WTC11 (cell line): ENCODE results near the gene KCTD16. TPM values are rescaled to one million over a fixed set of nuclear protein-coding genes. Genes with fewer than 3 reads are reported as not detected.

Source experiments
- ATAC-seq: fragments of 200-7000 bp; cut with Tn5 transposase; 2 replicates; pipeline ENCODE4 v1.10.0; 2021; ENCODE audit warnings: mild to moderate bottlenecking, moderate library complexity
- CTCF ChIA-PET: fragments of 300-600 bp; sonication (Branson Sonifier 250); formaldehyde crosslinking; loops from one replicate; lab custom pipeline; 2021; ENCODE audit warnings: antibody characterized with exemption; lab: Charles Lee
- POLR2A ChIA-PET: fragments of 350-600 bp; sonication (Branson Sonifier 250); formaldehyde crosslinking; loops from one replicate; lab custom pipeline; 2021; ENCODE audit warnings: antibody characterized with exemption; lab: Charles Lee
- DNase-seq: peaks from one replicate; pipeline ENCODE4 v3.0.0; 2021; ENCODE audit warnings: low spot score
- H3K27ac Mint-ChIP-seq: 2 replicates; pipeline ENCODE4 v1.8.0; 2021; ENCODE audit warnings: mixed read lengths
- H3K27me3 Mint-ChIP-seq: 2 replicates; pipeline ENCODE4 v1.8.0; 2021; ENCODE audit warnings: low read depth, mild to moderate bottlenecking, moderate library complexity, mixed read lengths
- H3K36me3 Mint-ChIP-seq: 2 replicates; pipeline ENCODE4 v1.8.0; 2021; ENCODE audit warnings: mixed read lengths
- H3K4me1 Mint-ChIP-seq: 2 replicates; pipeline ENCODE4 v1.8.0; 2022; ENCODE audit warnings: mixed read lengths
- H3K4me3 Mint-ChIP-seq: 2 replicates; pipeline ENCODE4 v1.8.0; 2021; ENCODE audit warnings: mild to moderate bottlenecking, moderate library complexity, mixed read lengths
- H3K9me3 Mint-ChIP-seq: 2 replicates; pipeline ENCODE4 v1.8.0; 2021; ENCODE audit warnings: mixed read lengths
- CREM ChIP-seq: sonication (generic); formaldehyde crosslinking; IDR thresholded peaks from 2 replicates; pipeline ENCODE4 v1.8.1; 2022; ENCODE audit warnings: mild to moderate bottlenecking, missing genetic modification reagents, moderate library complexity
- E2F1 ChIP-seq: sonication (generic); formaldehyde crosslinking; IDR thresholded peaks from 2 replicates; pipeline ENCODE4 v1.8.0; 2022; ENCODE audit warnings: mild to moderate bottlenecking, missing genetic modification reagents
- ERG ChIP-seq: fragments of 250-450 bp; sonication (Bioruptor Pico); IDR thresholded peaks from 2 replicates; pipeline ENCODE4 v1.8.0; 2021; ENCODE audit warnings: mild to moderate bottlenecking
- FOXK1 ChIP-seq: sonication (generic); formaldehyde crosslinking; IDR thresholded peaks from 2 replicates; pipeline ENCODE4 v1.8.0; 2022; ENCODE audit warnings: mild to moderate bottlenecking, moderate library complexity, missing genetic modification reagents
- IRF1 ChIP-seq: sonication (generic); formaldehyde crosslinking; IDR thresholded peaks from 2 replicates; pipeline ENCODE4 v1.8.0; 2023; ENCODE audit warnings: missing genetic modification reagents
- JUN ChIP-seq: sonication (generic); formaldehyde crosslinking; IDR thresholded peaks from 2 replicates; pipeline ENCODE4 v1.8.0; 2023; ENCODE audit warnings: mild to moderate bottlenecking, missing genetic modification reagents
- KAT7 ChIP-seq: sonication (generic); formaldehyde crosslinking; IDR thresholded peaks from 2 replicates; pipeline ENCODE4 v1.8.1; 2023; ENCODE audit warnings: missing genetic modification reagents, mild to moderate bottlenecking, borderline replicate concordance
- NR1H2 ChIP-seq: sonication (generic); formaldehyde crosslinking; IDR thresholded peaks from 2 replicates; pipeline ENCODE4 v1.9.0; 2021; ENCODE audit warnings: mild to moderate bottlenecking, moderate library complexity, missing genetic modification reagents
- PRDM15 ChIP-seq: sonication (generic); formaldehyde crosslinking; IDR thresholded peaks from 2 replicates; pipeline ENCODE4 v1.8.0; 2022; ENCODE audit warnings: missing genetic modification reagents
- STAT6 ChIP-seq: sonication (generic); formaldehyde crosslinking; conservative IDR thresholded peaks from 2 replicates; pipeline ENCODE4 v1.8.1; 2023; ENCODE audit warnings: mild to moderate bottlenecking, low read depth, missing genetic modification reagents, moderate library complexity
- USF1 ChIP-seq: sonication (generic); formaldehyde crosslinking; IDR thresholded peaks from 2 replicates; pipeline ENCODE4 v1.8.0; 2022; ENCODE audit warnings: mild to moderate bottlenecking, missing genetic modification reagents
- ZNF121 ChIP-seq: sonication (generic); formaldehyde crosslinking; IDR thresholded peaks from 2 replicates; pipeline ENCODE4 v1.8.0; 2023; ENCODE audit warnings: missing genetic modification reagents
- ZNF138 ChIP-seq: sonication (generic); formaldehyde crosslinking; conservative IDR thresholded peaks from 2 replicates; pipeline ENCODE4 v1.8.1; 2022; ENCODE audit warnings: mild to moderate bottlenecking, moderate library complexity, missing genetic modification reagents
- total RNA-seq: library from RNA; stranded (reverse); gene quantifications from 3 replicates; pipeline ENCODE4 v1.2.3, GENCODE V29; 2021

The KCTD16 gene
- total RNA-seq, 1 experiment from 2014 or later = 0.20 TPM

- no peak for TF ChIP-seq IRF1 (CRISPR knock-in tag)
- TF ChIP-seq, all 79 proteins: peak for 0
These were observed 293.0 kb downstream of the KCTD16 start (continued) for GRCh38 chr5:144463481-144464223.

- ATAC-seq (no peak), DNase-seq (no peak)
- POLR2A ChIA-PET = no interaction called here
- TF ChIP-seq ERG (CRISPR knock-in tag) (no peak), ZNF138 (no peak), CREM (CRISPR knock-in tag) (no peak), FOXK1 (no peak), JUN (CRISPR knock-in tag) (no peak), NR1H2 (CRISPR knock-in tag) (no peak), PRDM15 (no peak), STAT6 (no peak), KAT7 (CRISPR knock-in tag) (no peak)
- TF ChIP-seq, all 79 proteins: peak for 0
- H3K4me1 Mint-ChIP-seq = peaks cover 16% of the 10 kb centered on the region
- no peak overlapping the region for H3K4me3 Mint-ChIP-seq
- no peaks in the 10 kb centered on the region for H3K27me3 Mint-ChIP-seq
- CTCF ChIA-PET = interaction anchor here (0.7 kb wide), 1 partner anchor 141 kb away, joined by 5 read pairs; no protein-coding TSS in a partner anchor
- H3K36me3 Mint-ChIP-seq = no peaks in the 10 kb centered on the region
- H3K27ac Mint-ChIP-seq = no peak overlapping the region
- H3K9me3 Mint-ChIP-seq = no peaks in the 10 kb centered on the region
These were observed 293.6 kb downstream of the KCTD16 start for GRCh38 chr5:144464306-144464705.

- POLR2A ChIA-PET = interaction anchor here (0.6 kb wide), 3 partner anchors 40 to 868 kb away, joined by 3 to 5 read pairs (median 4); no protein-coding TSS in a partner anchor
- no peak for TF ChIP-seq USF1
- TF ChIP-seq JUN (CRISPR knock-in tag) = no peak
- TF ChIP-seq E2F1 = no peak
- TF ChIP-seq ZNF121 (CRISPR knock-in tag) = no peak
- TF ChIP-seq, all 79 proteins: peak for 0
- H3K27me3 Mint-ChIP-seq = no peaks in the 10 kb centered on the region
- H3K9me3 Mint-ChIP-seq = no peaks in the 10 kb centered on the region
- H3K4me3 Mint-ChIP-seq = no peak overlapping the region
- no peak for ATAC-seq
- H3K27ac Mint-ChIP-seq = no peak overlapping the region
- H3K36me3 Mint-ChIP-seq = no peaks in the 10 kb centered on the region
- DNase-seq = no peak
- CTCF ChIA-PET = interaction anchor here (0.6 kb wide), 1 partner anchor 72 kb away, joined by 3 read pairs; no protein-coding TSS in a partner anchor
- H3K4me1 Mint-ChIP-seq = peaks cover 14% of the 10 kb centered on the region
These were observed 294.8 kb downstream of the KCTD16 start for GRCh38 chr5:144465441-144465840.
